Medulla oblongata (tissue), 1 donor: ENCODE results near the gene KDM7A.
A peak's percentile ranks its signal among the peaks of the same experiment; 100 is the strongest.
"Not testable (repeated sequence)": the region's sequence is repeated elsewhere in the genome, so short reads cannot be mapped to it uniquely, and the experiment has no call there.

Source experiments
- DNase-seq: peaks from one replicate; pipeline ENCODE4 v3.0.0-alpha.2; 2015; ENCODE audit errors: extremely low spot score

KDM7A gene

GRCh38 chr7:140156460-140157080 lies 20.2 kb downstream of the KDM7A start:
- no peak for DNase-seq

- DNase-seq = no peak
Measured at GRCh38 chr7:140155428-140155827, 21.4 kb downstream of the KDM7A start.

- no peak for DNase-seq
Measured at GRCh38 chr7:140153666-140154161, 23.1 kb downstream of the KDM7A start.

- DNase-seq = no peak
Measured at GRCh38 chr7:140146574-140146973, 30.2 kb downstream of the KDM7A start.

DNA sequence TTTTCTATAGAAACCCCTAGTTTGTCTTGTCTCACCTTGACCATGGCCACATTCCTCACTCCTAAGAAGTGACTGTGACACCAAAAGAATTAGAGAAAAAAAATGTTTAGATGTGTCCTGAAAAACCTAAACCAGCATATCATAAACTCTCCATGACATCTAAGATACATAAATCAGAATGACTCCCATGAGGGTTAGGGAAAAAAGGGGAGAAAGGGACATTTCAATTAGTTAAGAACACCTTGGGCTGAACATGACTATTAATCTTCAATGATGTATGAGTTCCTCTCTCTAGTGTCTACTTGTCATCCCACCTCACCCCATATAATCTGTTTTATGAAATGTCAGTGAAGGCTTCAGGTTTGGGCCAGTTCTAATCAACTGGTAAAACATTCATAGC lies 31.1 kb downstream of the KDM7A start:
- DNase-seq = no peak

GRCh38 chr7:140144821-140145220 lies 32.0 kb downstream of the KDM7A start:
- no peak for DNase-seq

- DNase-seq = no peak
Measured at GRCh38 chr7:140143997-140144396, 32.8 kb downstream of the KDM7A start.

DNA sequence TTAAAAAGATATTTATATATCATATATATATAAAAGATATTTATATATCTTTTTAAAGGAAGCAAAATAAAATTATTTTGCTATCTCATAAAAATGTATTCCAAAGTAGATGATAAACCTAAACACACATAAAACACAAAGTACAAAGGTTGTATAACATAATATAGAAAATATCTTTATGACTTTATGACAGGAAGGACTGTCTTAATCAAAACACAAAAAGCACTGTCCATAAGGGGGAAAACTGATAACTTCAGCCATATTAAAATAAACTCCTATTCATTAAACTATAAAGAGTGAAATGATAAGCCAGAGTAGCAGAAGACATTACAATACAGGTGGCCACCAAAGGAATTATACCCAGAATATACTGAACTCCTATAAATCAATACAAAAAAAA lies 34.8 kb downstream of the KDM7A start:
- no peak for DNase-seq

- DNase-seq = no peak
Measured at GRCh38 chr7:140141256-140141655, 35.5 kb downstream of the KDM7A start.

DNA sequence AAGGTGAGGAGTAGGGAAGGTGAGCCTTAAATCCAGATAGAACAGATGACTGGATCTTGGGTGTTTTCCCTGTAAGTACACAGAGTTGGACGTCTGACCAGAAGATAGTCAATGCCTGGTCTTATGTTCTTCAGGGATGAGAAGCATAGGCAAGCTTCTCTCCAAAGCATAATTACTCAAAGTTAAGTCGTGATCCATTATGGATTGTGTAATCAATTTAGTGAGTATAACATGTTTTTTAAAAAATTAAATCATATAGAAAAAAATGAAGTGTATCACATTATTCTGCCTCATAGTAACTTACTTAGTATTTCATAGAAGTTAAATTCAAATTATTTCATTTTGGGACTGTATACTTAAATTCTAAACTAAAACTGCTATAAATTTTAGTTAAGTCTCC lies 39.7 kb downstream of the KDM7A start:
- DNase-seq = no peak

GRCh38 chr7:140136073-140136472 lies 40.7 kb downstream of the KDM7A start:
- DNase-seq = no peak

DNA sequence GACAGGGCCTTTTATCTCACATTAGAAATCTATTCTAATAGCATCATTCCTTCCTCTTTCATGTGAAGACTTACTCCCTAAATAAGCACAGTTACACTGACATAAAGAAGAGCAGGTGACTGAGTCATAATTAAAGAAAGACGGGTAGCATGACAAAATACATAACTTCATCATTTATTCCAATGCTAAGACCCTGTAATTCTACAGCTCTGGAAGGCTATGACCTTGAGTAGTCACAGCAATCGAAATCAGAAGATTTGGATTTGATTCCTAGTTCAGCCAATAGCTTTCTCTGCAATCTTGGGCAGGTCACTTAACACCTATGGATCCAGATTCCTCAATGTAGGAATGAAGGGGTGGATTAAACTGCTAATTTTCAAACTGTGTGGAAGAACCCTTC lies 42.7 kb downstream of the KDM7A start:
- no peak for DNase-seq

- no peak for DNase-seq
Measured at GRCh38 chr7:140127360-140128127, 49.2 kb downstream of the KDM7A start.

GRCh38 chr7:140126435-140127034 lies 50.2 kb downstream of the KDM7A start:
- DNase-seq = no peak

DNA sequence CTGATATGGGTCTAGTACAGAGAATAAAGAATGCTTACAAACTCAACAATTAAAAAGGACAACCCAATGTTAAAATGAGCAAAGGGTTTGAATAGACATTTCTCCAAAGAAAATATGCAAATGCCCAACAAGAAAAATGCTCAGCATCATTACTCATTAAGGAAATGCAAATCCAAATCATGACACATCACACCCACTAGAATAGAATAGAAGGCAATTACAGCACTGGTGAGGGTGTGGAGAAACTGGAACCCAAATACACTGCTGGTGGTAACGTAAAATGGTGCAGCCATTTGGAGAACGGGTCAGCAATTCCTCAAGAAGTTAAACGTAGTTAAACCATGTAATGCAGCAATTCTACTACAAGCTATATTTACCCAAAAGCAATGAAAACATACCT lies 53.8 kb downstream of the KDM7A start:
- no peak for DNase-seq

DNA sequence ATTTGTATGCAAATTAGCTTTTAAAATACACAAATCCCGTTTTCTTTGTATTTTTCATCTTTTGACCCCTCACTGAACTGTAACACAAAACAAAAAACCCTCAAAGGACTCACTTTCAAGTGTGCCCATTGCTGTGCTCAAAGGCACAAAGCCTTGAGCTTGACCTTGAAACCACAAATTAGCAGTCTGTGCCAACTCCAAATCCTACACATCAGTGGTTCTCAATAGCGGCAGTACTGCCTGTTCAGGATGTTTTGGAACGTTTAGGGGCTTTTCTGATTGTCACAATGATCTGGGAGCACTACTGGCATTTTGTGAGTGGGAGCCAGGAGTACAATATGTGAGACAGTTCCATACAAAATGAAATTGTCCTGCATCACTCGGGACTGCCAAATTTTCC lies 55.5 kb downstream of the KDM7A start:
- peak; percentile 83 for DNase-seq

- DNase-seq = not testable (repeated sequence)
Measured at GRCh38 chr7:140114817-140115216, 62.0 kb downstream of the KDM7A start.

DNA sequence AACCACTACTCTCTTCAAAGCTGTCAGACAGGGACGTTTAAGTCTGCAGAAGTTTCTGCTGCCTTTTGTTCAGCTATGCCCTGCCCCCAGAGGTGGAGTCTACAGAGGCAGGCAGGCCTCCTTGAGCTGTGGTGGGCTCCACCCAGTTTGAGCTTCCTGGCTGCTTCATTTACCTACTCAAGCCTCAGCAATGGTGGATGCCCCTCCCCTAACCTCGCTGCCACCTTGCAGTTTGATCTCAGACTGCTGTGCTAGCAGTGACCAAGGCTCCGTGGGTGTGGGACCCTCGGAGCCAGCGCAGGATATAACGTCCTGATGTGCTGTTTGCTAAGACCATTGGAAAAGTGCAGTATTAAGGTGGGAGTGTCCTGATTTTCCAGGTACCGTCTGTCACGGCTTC lies 68.0 kb downstream of the KDM7A start:
- not testable (repeated sequence) for DNase-seq

DNA sequence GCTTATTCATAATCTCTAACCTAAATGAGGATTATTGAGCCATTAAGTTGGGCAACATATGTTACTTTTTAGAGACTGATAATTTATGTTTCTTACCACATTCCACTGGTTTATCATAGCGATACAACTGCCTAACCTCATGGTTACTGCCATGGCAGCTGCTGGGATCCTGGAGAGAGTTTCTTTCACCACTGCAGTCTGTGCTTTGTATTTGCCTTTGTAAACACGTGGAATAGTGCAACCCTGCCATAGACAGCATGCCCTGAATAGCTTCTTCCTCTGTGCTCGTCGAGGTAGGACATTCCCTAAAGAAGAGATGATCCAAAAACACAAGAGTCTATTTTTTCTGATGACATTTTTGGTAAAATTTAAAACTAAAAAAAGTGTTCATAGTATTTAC lies 80.3 kb downstream of the KDM7A start:
- no peak for DNase-seq

- no peak for DNase-seq
Measured at GRCh38 chr7:140093375-140093774, 83.4 kb downstream of the KDM7A start.

- no peak for DNase-seq
Measured at GRCh38 chr7:140085447-140085846, 91.3 kb downstream of the KDM7A start.

GRCh38 chr7:140084972-140085371 lies 91.8 kb downstream of the KDM7A start:
- no peak for DNase-seq

DNA sequence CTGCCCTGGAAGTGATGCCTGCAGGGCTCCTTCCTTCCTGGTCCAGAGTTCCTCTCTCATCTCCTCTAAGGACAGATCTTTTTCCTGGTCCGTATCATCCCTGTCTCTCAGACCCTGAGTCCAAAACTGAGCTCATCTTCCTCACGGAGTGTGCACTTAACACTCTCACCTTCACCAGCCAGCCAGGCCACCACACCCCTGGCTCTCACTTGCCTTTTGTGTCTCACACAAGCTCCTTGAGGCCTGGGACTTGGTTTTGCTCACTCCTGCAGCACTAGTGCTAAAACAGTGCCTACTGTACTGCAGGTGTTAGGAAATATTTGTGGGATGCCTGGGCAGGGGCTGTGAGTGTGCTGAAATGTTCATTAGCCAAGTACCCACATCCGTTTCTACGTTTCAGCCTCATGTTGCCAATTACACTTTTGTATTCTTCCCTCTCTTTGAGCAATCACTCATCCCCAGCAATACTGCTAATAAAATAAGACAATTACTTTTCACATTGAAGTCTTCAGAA lies 92.6 kb downstream of the KDM7A start:
- no peak for DNase-seq
